ENCODE results near the gene CEBPA. TPM values are rescaled to one million over a fixed set of nuclear protein-coding genes. Genes with fewer than 3 reads are reported as not detected.

The CEBPA gene
- total and polyA plus RNA-seq, 2 experiments from 2014 or later: 103 to 151 TPM

- H4K20me1 ChIP-seq (ENCODE audit: insufficient read depth, poor library complexity, severe bottlenecking): no peaks in the 10 kb centered on the region
- no peaks in the 10 kb centered on the region for H3K4me1 ChIP-seq (ENCODE audit: insufficient read depth)
- no peaks in the 10 kb centered on the region for H3K36me3 ChIP-seq (replicated peaks; ENCODE audit: insufficient read depth, low read depth)
- no peaks in the 10 kb centered on the region for H3K9me3 ChIP-seq (ENCODE audit: low read depth)
- H3K4me2 ChIP-seq: no peak overlapping the region
- no peak for DNase-seq (ENCODE audit: low spot score)
- no peaks in the 10 kb centered on the region for H3K9me2 ChIP-seq (replicated peaks; ENCODE audit: insufficient read depth)
- TF ChIP-seq CTCF (IDR thresholded peaks at IDR 0.05; ENCODE audit: poor library complexity): no peak
- TF ChIP-seq EZH2 (IDR thresholded peaks at IDR 0.05; ENCODE audit: borderline replicate concordance): no peak
- no peak for TF ChIP-seq EZH2phosphoT487 (IDR thresholded peaks at IDR 0.05; ENCODE audit: low read depth, severe bottlenecking, unreplicated experiment)
- WGBS (ENCODE audit: low lambda C conversion rate, missing lambda C conversion rate): 92% methylated on average over 24 of the region's 25 CpGs
- no peak overlapping the region for H2AFZ ChIP-seq
- H3K4me3 ChIP-seq: no peak overlapping the region
- H3K27me3 ChIP-seq: no peaks in the 10 kb centered on the region
- no peak overlapping the region for H3K27ac ChIP-seq
- no peaks in the 10 kb centered on the region for H3K79me2 ChIP-seq
Measured at GRCh38 chr19:33263325-33264023, 38.9 kb downstream of the CEBPA start.

- no peaks in the 10 kb centered on the region for H3K9me2 ChIP-seq (replicated peaks; ENCODE audit: insufficient read depth)
- no peaks in the 10 kb centered on the region for H3K36me3 ChIP-seq (replicated peaks; ENCODE audit: insufficient read depth, low read depth)
- TF ChIP-seq CTCF (IDR thresholded peaks at IDR 0.05; ENCODE audit: poor library complexity): no peak
- no peak for TF ChIP-seq EZH2 (IDR thresholded peaks at IDR 0.05; ENCODE audit: borderline replicate concordance)
- TF ChIP-seq EZH2phosphoT487 (IDR thresholded peaks at IDR 0.05; ENCODE audit: low read depth, severe bottlenecking, unreplicated experiment): no peak
- 71% methylated on average over 14 of the region's 14 CpGs for WGBS (ENCODE audit: low lambda C conversion rate, missing lambda C conversion rate)
- no peak for DNase-seq (ENCODE audit: low spot score)
- H3K27ac ChIP-seq: no peak overlapping the region
- H3K4me1 ChIP-seq (ENCODE audit: insufficient read depth): no peaks in the 10 kb centered on the region
- H4K20me1 ChIP-seq (ENCODE audit: insufficient read depth, poor library complexity, severe bottlenecking): no peaks in the 10 kb centered on the region
- H3K4me3 ChIP-seq: no peak overlapping the region
- no peak overlapping the region for H2AFZ ChIP-seq
- no peaks in the 10 kb centered on the region for H3K27me3 ChIP-seq
- no peak overlapping the region for H3K4me2 ChIP-seq
- no peaks in the 10 kb centered on the region for H3K79me2 ChIP-seq
- no peaks in the 10 kb centered on the region for H3K9me3 ChIP-seq (ENCODE audit: low read depth)
Measured at GRCh38 chr19:33261511-33262189, 40.7 kb downstream of the CEBPA start.

GRCh38 chr19:33260628-33261418, 41.5 kb downstream of the CEBPA start:
- TF ChIP-seq EZH2phosphoT487 (IDR thresholded peaks at IDR 0.05; ENCODE audit: low read depth, severe bottlenecking, unreplicated experiment) (no peak), CTCF (IDR thresholded peaks at IDR 0.05; ENCODE audit: poor library complexity) (no peak), EZH2 (IDR thresholded peaks at IDR 0.05; ENCODE audit: borderline replicate concordance) (no peak)
- Histone ChIP-seq H3K4me3 (no peak overlapping the region), H3K4me1 (ENCODE audit: insufficient read depth) (no peaks in the 10 kb centered on the region), H2AFZ (no peak overlapping the region), H3K4me2 (no peak overlapping the region), H3K79me2 (no peaks in the 10 kb centered on the region), H3K36me3 (replicated peaks; ENCODE audit: insufficient read depth, low read depth) (no peaks in the 10 kb centered on the region), H3K27ac (no peak overlapping the region), H3K27me3 (no peaks in the 10 kb centered on the region), H3K9me2 (replicated peaks; ENCODE audit: insufficient read depth) (no peaks in the 10 kb centered on the region), H3K9me3 (ENCODE audit: low read depth) (no peaks in the 10 kb centered on the region), H4K20me1 (ENCODE audit: insufficient read depth, poor library complexity, severe bottlenecking) (no peaks in the 10 kb centered on the region)
- no peak for DNase-seq (ENCODE audit: low spot score)
- WGBS (ENCODE audit: low lambda C conversion rate, missing lambda C conversion rate): 85% methylated on average over 23 of the region's 24 CpGs

All from hepatocyte (in vitro differentiated cells).